Osteocyte (in vitro differentiated cells): ENCODE measurements around the gene CTNNA1. TPM values are rescaled to one million over a fixed set of nuclear protein-coding genes. Genes with fewer than 3 reads are reported as not detected.

ENCODE experiments used
- DNase-seq: peaks from one replicate; pipeline ENCODE4 v3.0.0; 2021; ENCODE audit warnings: mixed read lengths; ENCODE audit not compliant: unreplicated experiment; ENCODE audit errors: extremely low spot score
- H3K27ac Mint-ChIP-seq: one replicate; pipeline ENCODE4 v1.8.0; 2021; ENCODE audit warnings: mild to moderate bottlenecking, mixed read lengths; ENCODE audit not compliant: unreplicated experiment
- H3K27me3 Mint-ChIP-seq: one replicate; pipeline ENCODE4 v1.8.0; 2021; ENCODE audit warnings: mixed read lengths; ENCODE audit not compliant: unreplicated experiment
- H3K36me3 Mint-ChIP-seq: one replicate; pipeline ENCODE4 v1.8.0; 2021; ENCODE audit warnings: mixed read lengths; ENCODE audit not compliant: unreplicated experiment
- H3K4me1 Mint-ChIP-seq: one replicate; pipeline ENCODE4 v1.8.0; 2021; ENCODE audit warnings: mixed read lengths; ENCODE audit not compliant: unreplicated experiment
- H3K4me3 Mint-ChIP-seq: one replicate; pipeline ENCODE4 v1.8.0; 2021; ENCODE audit warnings: mild to moderate bottlenecking, moderate library complexity, mixed read lengths; ENCODE audit not compliant: unreplicated experiment
- H3K9me3 Mint-ChIP-seq: one replicate; pipeline ENCODE4 v1.8.0; 2021; ENCODE audit warnings: mixed read lengths; ENCODE audit not compliant: unreplicated experiment
- total RNA-seq: library from RNA; stranded (reverse); gene quantifications from 2 replicates; pipeline ENCODE4 v1.2.1, GENCODE V29; 2021
- TF ChIP-seq, protein P1 (sequence below): fragments of 200-600 bp; sonication (generic); IDR thresholded peaks from 2 replicates; pipeline ENCODE4 v1.5.0; 2021; ENCODE audit warnings: antibody characterized with exemption, mild to moderate bottlenecking, moderate library complexity

The CTNNA1 gene
- total RNA-seq, 1 donor from 2014 or later = 375 TPM

DNA sequence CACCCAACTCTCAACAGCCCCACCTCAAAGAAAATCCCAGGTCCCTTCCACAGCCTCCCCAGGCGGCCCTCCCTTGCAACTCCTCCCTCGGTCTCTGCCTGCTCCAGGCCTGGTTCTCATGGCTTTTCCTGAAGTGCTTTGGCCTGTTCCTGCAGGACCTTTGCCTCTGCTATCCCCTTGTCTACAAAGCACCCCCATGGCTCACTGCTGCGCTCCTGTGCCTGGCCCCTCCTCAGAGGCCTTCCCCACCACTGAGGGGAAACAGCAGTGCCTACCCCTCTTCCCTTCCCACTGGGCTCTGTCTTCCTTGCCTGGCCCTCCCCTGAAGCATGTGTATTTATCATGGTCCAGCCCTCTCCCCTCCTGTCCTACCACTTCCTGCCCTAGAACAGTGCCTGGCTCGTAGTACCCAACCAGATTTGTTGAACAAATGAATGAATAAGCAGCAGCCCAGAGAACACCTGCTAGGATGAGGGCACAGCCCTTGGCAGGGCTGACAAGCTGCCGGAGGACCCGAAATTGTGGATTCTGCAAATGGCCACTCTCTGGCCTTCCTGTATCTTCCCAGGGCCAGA, 190.5 kb downstream of the CTNNA1 start:
- TF ChIP-seq, protein P1, sequence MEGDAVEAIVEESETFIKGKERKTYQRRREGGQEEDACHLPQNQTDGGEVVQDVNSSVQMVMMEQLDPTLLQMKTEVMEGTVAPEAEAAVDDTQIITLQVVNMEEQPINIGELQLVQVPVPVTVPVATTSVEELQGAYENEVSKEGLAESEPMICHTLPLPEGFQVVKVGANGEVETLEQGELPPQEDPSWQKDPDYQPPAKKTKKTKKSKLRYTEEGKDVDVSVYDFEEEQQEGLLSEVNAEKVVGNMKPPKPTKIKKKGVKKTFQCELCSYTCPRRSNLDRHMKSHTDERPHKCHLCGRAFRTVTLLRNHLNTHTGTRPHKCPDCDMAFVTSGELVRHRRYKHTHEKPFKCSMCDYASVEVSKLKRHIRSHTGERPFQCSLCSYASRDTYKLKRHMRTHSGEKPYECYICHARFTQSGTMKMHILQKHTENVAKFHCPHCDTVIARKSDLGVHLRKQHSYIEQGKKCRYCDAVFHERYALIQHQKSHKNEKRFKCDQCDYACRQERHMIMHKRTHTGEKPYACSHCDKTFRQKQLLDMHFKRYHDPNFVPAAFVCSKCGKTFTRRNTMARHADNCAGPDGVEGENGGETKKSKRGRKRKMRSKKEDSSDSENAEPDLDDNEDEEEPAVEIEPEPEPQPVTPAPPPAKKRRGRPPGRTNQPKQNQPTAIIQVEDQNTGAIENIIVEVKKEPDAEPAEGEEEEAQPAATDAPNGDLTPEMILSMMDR = no peak
- Mint-ChIP-seq H3K4me3 (no peak overlapping the region), H3K36me3 (peaks cover 4% of the 10 kb centered on the region), H3K9me3 (peaks cover 6% of the 10 kb centered on the region), H3K27me3 (no peaks in the 10 kb centered on the region), H3K27ac (no peak overlapping the region), H3K4me1 (peaks cover 5% of the 10 kb centered on the region)
- DNase-seq = no peak

DNA sequence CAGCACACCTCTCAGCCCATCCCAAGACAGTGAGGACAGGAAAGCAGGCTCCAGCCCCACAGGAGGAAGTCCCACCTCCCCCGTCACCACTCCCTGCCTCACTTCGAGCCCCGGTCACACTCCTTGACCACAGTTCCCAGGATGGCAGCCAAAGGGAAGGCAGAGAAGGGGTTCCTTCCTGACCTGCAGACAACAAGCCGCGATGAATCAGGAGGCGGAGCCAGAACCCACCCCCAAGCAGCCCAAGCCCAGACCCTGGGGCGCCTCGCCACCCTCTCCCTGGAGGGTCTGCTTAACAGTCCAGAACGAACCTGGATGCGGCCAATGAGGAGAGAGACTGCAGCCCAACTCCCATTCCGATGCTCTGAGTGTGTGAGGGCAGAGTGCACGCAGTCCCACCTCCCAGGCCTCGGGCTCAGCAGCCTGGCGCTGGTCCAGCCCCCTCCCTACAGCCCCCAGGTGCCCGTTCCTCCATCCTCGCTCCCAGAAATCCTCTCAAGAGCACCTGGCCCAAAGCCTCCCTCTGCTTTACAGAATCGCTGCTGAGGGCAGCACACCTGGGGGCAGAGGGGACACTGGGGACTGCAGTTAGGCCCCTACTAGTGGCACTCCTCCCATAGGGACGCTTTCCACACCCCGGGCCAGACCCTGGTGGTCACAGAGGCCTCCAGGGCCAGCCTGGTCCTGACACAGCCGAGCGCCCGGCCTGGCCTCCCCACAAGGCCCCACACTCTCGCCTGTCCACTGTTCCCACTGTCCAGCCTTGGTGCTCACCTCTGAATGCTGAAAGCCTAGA, 191.5 kb downstream of the CTNNA1 start:
- Mint-ChIP-seq H3K4me1 (peaks cover 9% of the 10 kb centered on the region), H3K4me3 (no peak overlapping the region), H3K9me3 (peaks cover 6% of the 10 kb centered on the region), H3K36me3 (peaks cover 4% of the 10 kb centered on the region), H3K27ac (no peak overlapping the region), H3K27me3 (no peaks in the 10 kb centered on the region)
- no peak for DNase-seq
- TF ChIP-seq, protein P1 = no peak

DNA sequence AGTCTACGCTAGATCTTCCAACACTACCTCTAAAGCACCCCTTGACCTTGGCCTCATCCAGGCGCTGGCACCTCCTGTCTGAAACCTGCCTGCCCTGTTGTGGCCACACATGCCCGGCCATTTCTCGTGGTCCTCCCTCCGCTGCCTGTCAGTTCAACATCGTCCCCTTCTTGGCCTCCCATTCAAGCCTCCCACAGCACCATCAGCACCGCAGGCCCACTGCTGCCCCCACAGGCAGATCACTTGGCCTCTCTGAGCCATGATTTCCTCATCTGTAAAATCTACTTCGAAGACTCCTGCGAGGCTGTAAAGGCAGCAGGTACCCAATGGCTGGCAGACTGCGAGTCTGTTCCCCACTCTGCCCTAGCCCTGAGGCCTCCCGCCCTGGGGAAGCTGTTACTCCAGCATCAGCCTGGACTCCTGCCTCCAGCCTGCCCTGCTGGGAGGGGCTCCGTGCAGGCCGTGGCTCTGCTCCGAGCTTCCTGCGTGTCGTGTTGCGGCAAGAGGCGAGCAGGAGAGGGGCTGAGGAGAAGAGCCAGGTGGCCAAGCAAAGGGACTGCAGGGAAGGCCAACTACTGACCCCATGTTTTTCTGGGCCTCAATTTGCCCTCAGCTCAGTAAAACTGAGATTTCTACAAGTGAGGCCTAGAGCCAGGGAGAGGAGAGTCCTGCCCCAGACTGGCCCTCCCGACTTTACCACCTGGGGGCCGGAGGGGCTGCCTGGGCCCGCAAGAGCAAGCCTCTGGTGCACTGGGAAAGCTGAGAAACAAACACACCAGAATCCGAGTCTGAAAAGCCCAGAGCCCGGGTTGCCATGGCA, 192.4 kb downstream of the CTNNA1 start:
- no peaks in the 10 kb centered on the region for H3K27me3 Mint-ChIP-seq
- H3K9me3 Mint-ChIP-seq = peaks cover 3% of the 10 kb centered on the region
- TF ChIP-seq, protein P1 = no peak
- H3K4me1 Mint-ChIP-seq = peaks cover 9% of the 10 kb centered on the region
- no peak overlapping the region for H3K4me3 Mint-ChIP-seq
- peaks cover 3% of the 10 kb centered on the region for H3K36me3 Mint-ChIP-seq
- H3K27ac Mint-ChIP-seq = no peak overlapping the region
- DNase-seq = no peak

DNA sequence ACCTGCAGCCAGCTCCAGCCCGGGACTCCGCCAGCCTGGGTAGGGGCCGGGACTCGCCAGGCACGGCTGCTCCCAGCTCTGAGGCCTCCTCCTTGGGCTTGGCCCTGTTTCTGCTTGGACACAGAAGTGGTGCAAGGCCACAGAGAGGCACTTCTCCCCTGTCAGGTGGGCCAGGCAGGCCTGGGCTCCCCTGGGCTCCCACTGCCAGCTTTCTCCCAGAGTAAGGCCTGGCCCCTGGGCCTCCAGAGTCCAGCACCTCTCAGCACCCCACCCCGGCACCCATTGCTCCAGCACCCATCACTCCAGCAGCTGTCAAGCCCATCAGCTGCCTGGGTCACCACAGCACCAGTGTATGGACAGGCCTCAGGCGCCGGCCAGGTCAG, 193.0 kb downstream of the CTNNA1 start:
- H3K9me3 Mint-ChIP-seq = no peaks in the 10 kb centered on the region
- H3K36me3 Mint-ChIP-seq = peaks cover 4% of the 10 kb centered on the region
- no peak for DNase-seq
- no peak overlapping the region for H3K27ac Mint-ChIP-seq
- peaks cover 9% of the 10 kb centered on the region for H3K4me1 Mint-ChIP-seq
- TF ChIP-seq, protein P1 = no peak
- H3K4me3 Mint-ChIP-seq = no peak overlapping the region
- H3K27me3 Mint-ChIP-seq = no peaks in the 10 kb centered on the region
